Left renal cortex interstitium (tissue), 4 donors: Measurements from ENCODE around the gene UNC13C. TPM values are rescaled to one million over a fixed set of nuclear protein-coding genes. Genes with fewer than 3 reads are reported as not detected.

ENCODE experiments used
- DNase-seq, 4 donors: peaks; one replicate each; pipeline ENCODE4 v3.0.0-alpha.2; 2013; ENCODE audit warnings: low read depth in 4 of 4, low spot score in 2 of 4, missing footprints in 1 of 4
- polyA plus RNA-seq, 4 donors: library from polyadenylated mRNA; unstranded; fragments of 120-200 nt; gene quantifications; one replicate each; pipeline ENCODE4 v1.2.1, GENCODE V29; 2013; ENCODE audit not compliant: insufficient read length in 4 of 4

The UNC13C gene
- polyA plus RNA-seq, 4 donors: 6.3 to 10.8 (median 8.0) TPM

- no peak for DNase-seq
Observed at GRCh38 chr15:54017251-54017650, 39.0 kb downstream of the UNC13C start.

- no peak for DNase-seq
Observed at GRCh38 chr15:54017959-54018358, 39.7 kb downstream of the UNC13C start.

- no peak for DNase-seq
Observed at GRCh38 chr15:54026258-54026657, 48.0 kb downstream of the UNC13C start.

GRCh38 chr15:54026891-54027290, 48.6 kb downstream of the UNC13C start:
- no peak for DNase-seq

GRCh38 chr15:54029081-54029480, 50.8 kb downstream of the UNC13C start:
- no peak for DNase-seq

- no peak for DNase-seq
Observed at GRCh38 chr15:54032066-54032465, 53.8 kb downstream of the UNC13C start.

GRCh38 chr15:54033356-54033860, 55.2 kb downstream of the UNC13C start:
- DNase-seq: no peak

GRCh38 chr15:54033869-54034458, 55.7 kb downstream of the UNC13C start:
- no peak for DNase-seq

GRCh38 chr15:54035616-54036015, 57.4 kb downstream of the UNC13C start:
- DNase-seq: no peak

- DNase-seq: no peak
Observed at GRCh38 chr15:54045397-54045796, 67.2 kb downstream of the UNC13C start.

- DNase-seq: no peak
Observed at GRCh38 chr15:54046093-54046492, 67.9 kb downstream of the UNC13C start.

GRCh38 chr15:54064365-54064764, 86.1 kb downstream of the UNC13C start:
- DNase-seq: no peak

GRCh38 chr15:54066403-54066802, 88.2 kb downstream of the UNC13C start:
- no peak for DNase-seq

- peak in 3 of 4 donors; percentile 3 to 23 (median 11) for DNase-seq
Observed at GRCh38 chr15:54082836-54083492, 104.7 kb downstream of the UNC13C start.

- no peak for DNase-seq
Observed at GRCh38 chr15:54083501-54083900, 105.3 kb downstream of the UNC13C start.

- DNase-seq: no peak
Observed at GRCh38 chr15:54083991-54084390, 105.8 kb downstream of the UNC13C start.

- DNase-seq: no peak
Observed at GRCh38 chr15:54088837-54089236, 110.6 kb downstream of the UNC13C start.

GRCh38 chr15:54089776-54090175, 111.5 kb downstream of the UNC13C start:
- no peak for DNase-seq

GRCh38 chr15:54091651-54092050, 113.4 kb downstream of the UNC13C start:
- no peak for DNase-seq

GRCh38 chr15:54094661-54095060, 116.4 kb downstream of the UNC13C start:
- DNase-seq: no peak

- DNase-seq: no peak
Observed at GRCh38 chr15:54097019-54097418, 118.8 kb downstream of the UNC13C start.

GRCh38 chr15:54099010-54099409, 120.8 kb downstream of the UNC13C start:
- DNase-seq: no peak
